ENCODE measurements around the gene RIGI. TPM values are rescaled to one million over a fixed set of nuclear protein-coding genes. Genes with fewer than 3 reads are reported as not detected.

The RIGI gene
- total and polyA plus RNA-seq, 2 of the 13 experiments (the other 11 are each of a cell fraction or from before 2014, with no cell fraction given) = 3.0 to 8.2 TPM

DNA sequence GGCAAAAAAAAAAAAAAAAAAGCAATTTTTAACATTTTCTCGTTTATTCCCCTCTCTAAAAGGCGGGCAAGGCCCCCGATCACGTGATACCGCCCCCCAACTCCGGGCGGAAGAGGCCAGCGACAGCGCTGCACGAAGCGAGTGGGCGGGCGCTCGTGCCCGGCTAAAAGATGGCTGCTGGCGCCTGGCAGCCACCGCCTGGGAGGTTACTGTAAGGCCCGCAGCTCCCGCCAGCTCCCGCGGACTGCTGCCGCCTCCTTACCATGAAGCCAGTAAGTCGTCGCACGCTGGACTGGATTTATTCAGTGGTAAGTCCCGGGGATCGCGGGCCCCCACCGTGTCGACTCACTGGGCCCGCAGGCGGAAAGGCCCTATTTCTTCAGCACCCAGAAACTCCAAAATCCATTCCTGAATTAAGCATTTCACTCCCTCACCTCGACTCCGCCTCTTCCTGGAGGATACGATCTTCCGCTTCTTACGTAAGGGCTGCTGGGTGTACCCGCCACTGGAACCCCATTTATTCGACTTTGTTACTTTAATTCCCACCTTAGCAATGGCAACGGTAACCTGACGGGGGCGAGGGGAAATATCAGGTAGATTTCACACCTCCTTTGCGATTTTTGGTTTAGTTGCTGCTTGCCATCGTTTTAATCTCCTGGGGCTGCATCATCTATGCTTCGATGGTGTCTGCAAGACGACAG is 26.3 kb upstream of the RIGI start, which contains the start of the genes SMIM27 and TOPORS (continued):
- TF ChIP-seq, protein P1, sequence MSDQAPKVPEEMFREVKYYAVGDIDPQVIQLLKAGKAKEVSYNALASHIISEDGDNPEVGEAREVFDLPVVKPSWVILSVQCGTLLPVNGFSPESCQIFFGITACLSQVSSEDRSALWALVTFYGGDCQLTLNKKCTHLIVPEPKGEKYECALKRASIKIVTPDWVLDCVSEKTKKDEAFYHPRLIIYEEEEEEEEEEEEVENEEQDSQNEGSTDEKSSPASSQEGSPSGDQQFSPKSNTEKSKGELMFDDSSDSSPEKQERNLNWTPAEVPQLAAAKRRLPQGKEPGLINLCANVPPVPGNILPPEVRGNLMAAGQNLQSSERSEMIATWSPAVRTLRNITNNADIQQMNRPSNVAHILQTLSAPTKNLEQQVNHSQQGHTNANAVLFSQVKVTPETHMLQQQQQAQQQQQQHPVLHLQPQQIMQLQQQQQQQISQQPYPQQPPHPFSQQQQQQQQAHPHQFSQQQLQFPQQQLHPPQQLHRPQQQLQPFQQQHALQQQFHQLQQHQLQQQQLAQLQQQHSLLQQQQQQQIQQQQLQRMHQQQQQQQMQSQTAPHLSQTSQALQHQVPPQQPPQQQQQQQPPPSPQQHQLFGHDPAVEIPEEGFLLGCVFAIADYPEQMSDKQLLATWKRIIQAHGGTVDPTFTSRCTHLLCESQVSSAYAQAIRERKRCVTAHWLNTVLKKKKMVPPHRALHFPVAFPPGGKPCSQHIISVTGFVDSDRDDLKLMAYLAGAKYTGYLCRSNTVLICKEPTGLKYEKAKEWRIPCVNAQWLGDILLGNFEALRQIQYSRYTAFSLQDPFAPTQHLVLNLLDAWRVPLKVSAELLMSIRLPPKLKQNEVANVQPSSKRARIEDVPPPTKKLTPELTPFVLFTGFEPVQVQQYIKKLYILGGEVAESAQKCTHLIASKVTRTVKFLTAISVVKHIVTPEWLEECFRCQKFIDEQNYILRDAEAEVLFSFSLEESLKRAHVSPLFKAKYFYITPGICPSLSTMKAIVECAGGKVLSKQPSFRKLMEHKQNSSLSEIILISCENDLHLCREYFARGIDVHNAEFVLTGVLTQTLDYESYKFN (CRISPR knock-in tag; conservative IDR thresholded peaks at IDR 0.05) = no peak
- TF ChIP-seq HNF4A (CRISPR knock-in tag; IDR thresholded peaks at IDR 0.05) (no peak; the same call in 1 of the 2 replicates), ZNF703 (CRISPR knock-in tag; IDR thresholded peaks at IDR 0.05; ENCODE audit: borderline replicate concordance) (no peak), ZNF75D (CRISPR knock-in tag; IDR thresholded peaks at IDR 0.05; ENCODE audit: borderline replicate concordance) (no peak), SOX5 (CRISPR knock-in tag; IDR thresholded peaks at IDR 0.05; ENCODE audit: borderline replicate concordance) (no peak; the same call in 1 of the 2 replicates), CHD4 (IDR thresholded peaks at IDR 0.05; ENCODE audit: borderline replicate concordance, low read length) (no peak), GATAD2A (CRISPR knock-in tag; IDR thresholded peaks at IDR 0.05) (peak; percentile 35), RFX3 (CRISPR knock-in tag; IDR thresholded peaks at IDR 0.05) (no peak), ZNF326 (CRISPR knock-in tag; IDR thresholded peaks at IDR 0.05; ENCODE audit: borderline replicate concordance) (no peak), ZNF850 (CRISPR knock-in tag; conservative IDR thresholded peaks at IDR 0.05) (no peak), ZNF3 (CRISPR knock-in tag; IDR thresholded peaks at IDR 0.05) (no peak), NFKB2 (CRISPR knock-in tag; IDR thresholded peaks at IDR 0.05; ENCODE audit: borderline replicate concordance) (peak; percentile 88; the same call in 1 of the 2 replicates)
- TF ChIP-seq, protein P2, sequence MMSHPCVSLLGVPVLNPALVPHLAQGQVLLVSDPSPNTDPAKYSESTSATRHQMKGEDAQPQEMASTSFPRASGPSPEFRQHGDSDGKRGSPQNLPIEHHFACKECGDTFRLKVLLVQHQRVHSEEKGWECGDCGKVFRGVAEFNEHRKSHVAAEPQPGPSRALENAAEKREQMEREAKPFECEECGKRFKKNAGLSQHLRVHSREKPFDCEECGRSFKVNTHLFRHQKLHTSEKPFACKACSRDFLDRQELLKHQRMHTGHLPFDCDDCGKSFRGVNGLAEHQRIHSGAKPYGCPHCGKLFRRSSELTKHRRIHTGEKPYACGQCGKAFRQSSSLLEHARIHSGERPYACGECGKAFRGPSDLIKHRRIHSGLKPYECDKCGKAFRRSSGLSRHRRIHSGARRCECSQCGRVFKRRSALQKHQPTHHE (CRISPR knock-in tag; IDR thresholded peaks at IDR 0.05; ENCODE audit: borderline replicate concordance) = no peak; the same call in 1 of the 2 replicates
- TF ChIP-seq, protein P3, sequence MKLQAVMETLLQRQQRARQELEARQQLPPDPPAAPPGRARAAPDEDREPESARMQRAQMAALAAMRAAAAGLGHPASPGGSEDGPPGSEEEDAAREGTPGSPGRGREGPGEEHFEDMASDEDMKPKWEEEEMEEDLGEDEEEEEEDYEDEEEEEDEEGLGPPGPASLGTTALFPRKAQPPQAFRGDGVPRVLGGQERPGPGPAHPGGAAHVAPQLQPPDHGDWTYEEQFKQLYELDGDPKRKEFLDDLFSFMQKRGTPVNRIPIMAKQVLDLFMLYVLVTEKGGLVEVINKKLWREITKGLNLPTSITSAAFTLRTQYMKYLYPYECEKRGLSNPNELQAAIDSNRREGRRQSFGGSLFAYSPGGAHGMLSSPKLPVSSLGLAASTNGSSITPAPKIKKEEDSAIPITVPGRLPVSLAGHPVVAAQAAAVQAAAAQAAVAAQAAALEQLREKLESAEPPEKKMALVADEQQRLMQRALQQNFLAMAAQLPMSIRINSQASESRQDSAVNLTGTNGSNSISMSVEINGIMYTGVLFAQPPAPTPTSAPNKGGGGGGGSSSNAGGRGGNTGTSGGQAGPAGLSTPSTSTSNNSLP (IDR thresholded peaks at IDR 0.05; ENCODE audit: low read depth, low read length) = peak; percentile 47; the same call in 1 of the 2 replicates
- TF ChIP-seq, protein P4, sequence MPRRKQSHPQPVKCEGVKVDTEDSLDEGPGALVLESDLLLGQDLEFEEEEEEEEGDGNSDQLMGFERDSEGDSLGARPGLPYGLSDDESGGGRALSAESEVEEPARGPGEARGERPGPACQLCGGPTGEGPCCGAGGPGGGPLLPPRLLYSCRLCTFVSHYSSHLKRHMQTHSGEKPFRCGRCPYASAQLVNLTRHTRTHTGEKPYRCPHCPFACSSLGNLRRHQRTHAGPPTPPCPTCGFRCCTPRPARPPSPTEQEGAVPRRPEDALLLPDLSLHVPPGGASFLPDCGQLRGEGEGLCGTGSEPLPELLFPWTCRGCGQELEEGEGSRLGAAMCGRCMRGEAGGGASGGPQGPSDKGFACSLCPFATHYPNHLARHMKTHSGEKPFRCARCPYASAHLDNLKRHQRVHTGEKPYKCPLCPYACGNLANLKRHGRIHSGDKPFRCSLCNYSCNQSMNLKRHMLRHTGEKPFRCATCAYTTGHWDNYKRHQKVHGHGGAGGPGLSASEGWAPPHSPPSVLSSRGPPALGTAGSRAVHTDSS (CRISPR knock-in tag; conservative IDR thresholded peaks at IDR 0.05) = no peak
- TF ChIP-seq, protein P5, sequence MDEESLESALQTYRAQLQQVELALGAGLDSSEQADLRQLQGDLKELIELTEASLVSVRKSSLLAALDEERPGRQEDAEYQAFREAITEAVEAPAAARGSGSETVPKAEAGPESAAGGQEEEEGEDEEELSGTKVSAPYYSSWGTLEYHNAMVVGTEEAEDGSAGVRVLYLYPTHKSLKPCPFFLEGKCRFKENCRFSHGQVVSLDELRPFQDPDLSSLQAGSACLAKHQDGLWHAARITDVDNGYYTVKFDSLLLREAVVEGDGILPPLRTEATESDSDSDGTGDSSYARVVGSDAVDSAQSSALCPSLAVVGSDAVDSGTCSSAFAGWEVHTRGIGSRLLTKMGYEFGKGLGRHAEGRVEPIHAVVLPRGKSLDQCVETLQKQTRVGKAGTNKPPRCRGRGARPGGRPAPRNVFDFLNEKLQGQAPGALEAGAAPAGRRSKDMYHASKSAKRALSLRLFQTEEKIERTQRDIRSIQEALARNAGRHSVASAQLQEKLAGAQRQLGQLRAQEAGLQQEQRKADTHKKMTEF (CRISPR knock-in tag; IDR thresholded peaks at IDR 0.05) = peak; percentile 95

All from HepG2 (cell line).